Common myeloid progenitor, CD34-positive (primary cell): ENCODE data around the gene SPTAN1.

Experiments
- CTCF ChIA-PET: fragments of 350-600 bp; sonication (Branson Sonifier 250); formaldehyde crosslinking; loops from one replicate; lab custom pipeline; 2021; ENCODE audit warnings: antibody characterized with exemption; lab: Charles Lee
- POLR2A ChIA-PET: fragments of 350-600 bp; sonication (Branson Sonifier 250); formaldehyde crosslinking; loops from one replicate; lab custom pipeline; 2021; ENCODE audit warnings: antibody characterized with exemption; lab: Charles Lee
- DNase-seq, 3 donors: peaks; one replicate each; pipeline versions ENCODE4 v3.0.0 to v3.0.0-alpha.2; 2013
- H3K27ac ChIP-seq, 2 experiments: 1 replicate in 1 of 2; 2 replicates in 1 of 2; pipeline ENCODE4 v1.7.0; 2013; ENCODE audit warnings: inconsistent platforms in 2 of 2, low read length in 2 of 2, mild to moderate bottlenecking in 2 of 2, low read depth in 1 of 2, moderate library complexity in 1 of 2; ENCODE audit not compliant: severe bottlenecking in 2 of 2, insufficient read depth in 1 of 2, poor library complexity in 1 of 2
- H3K27me3 ChIP-seq, 5 experiments: replicated peaks in 2 of 5; 1 replicate in 3 of 5; 2 replicates in 2 of 5; pipeline versions ENCODE4 v1.6.1 to v1.7.0; 2013; ENCODE audit warnings: low read length in 4 of 5, mild to moderate bottlenecking in 2 of 5, moderate library complexity in 2 of 5, inconsistent platforms in 1 of 5; ENCODE audit not compliant: insufficient read depth in 5 of 5, control insufficient read depth in 4 of 5
- H3K36me3 ChIP-seq, 4 experiments: 1 replicate in 2 of 4; 2 replicates in 2 of 4; pipeline versions ENCODE4 v1.6.1 to v1.7.0; 2013; ENCODE audit warnings: low read length in 3 of 4, control low read depth in 1 of 4, mild to moderate bottlenecking in 1 of 4; ENCODE audit not compliant: control insufficient read depth in 4 of 4, insufficient read depth in 4 of 4
- H3K4me1 ChIP-seq, 4 experiments: 1 replicate in 3 of 4; 2 replicates in 1 of 4; pipeline versions ENCODE4 v1.6.1 to v1.7.1; 2013; ENCODE audit warnings: low read length in 3 of 4, mild to moderate bottlenecking in 3 of 4, control low read depth in 1 of 4, inconsistent platforms in 1 of 4, moderate library complexity in 1 of 4; ENCODE audit not compliant: control insufficient read depth in 4 of 4, insufficient read depth in 4 of 4; ENCODE audit errors: control extremely low read depth in 1 of 4
- H3K4me3 ChIP-seq, 7 experiments: 1 replicate in 4 of 7; 2 replicates in 3 of 7; pipeline versions ENCODE4 v1.5.1 to v1.7.0; 2013; ENCODE audit warnings: mild to moderate bottlenecking in 7 of 7, low read length in 6 of 7, moderate library complexity in 6 of 7, inconsistent platforms in 2 of 7, low read depth in 2 of 7, control low read depth in 1 of 7; ENCODE audit not compliant: insufficient read depth in 4 of 7, control insufficient read depth in 1 of 7; ENCODE audit errors: extremely low read depth in 1 of 7
- H3K9me3 ChIP-seq, 5 experiments: 1 replicate in 4 of 5; 2 replicates in 1 of 5; pipeline versions ENCODE4 v1.6.1 to v1.7.1; 2013; ENCODE audit warnings: low read length in 4 of 5, mild to moderate bottlenecking in 2 of 5, inconsistent platforms in 1 of 5, low read depth in 1 of 5, moderate library complexity in 1 of 5; ENCODE audit not compliant: control insufficient read depth in 4 of 5, insufficient read depth in 2 of 5; ENCODE audit errors: control extremely low read depth in 1 of 5
- WGBS: methylation state at CpG from one replicate; pipeline ENCODE4 v1.1.5; 2013; ENCODE audit not compliant: insufficient coverage; 5-methylcytosine and 5-hydroxymethylcytosine counted together

Gene SPTAN1

DNA sequence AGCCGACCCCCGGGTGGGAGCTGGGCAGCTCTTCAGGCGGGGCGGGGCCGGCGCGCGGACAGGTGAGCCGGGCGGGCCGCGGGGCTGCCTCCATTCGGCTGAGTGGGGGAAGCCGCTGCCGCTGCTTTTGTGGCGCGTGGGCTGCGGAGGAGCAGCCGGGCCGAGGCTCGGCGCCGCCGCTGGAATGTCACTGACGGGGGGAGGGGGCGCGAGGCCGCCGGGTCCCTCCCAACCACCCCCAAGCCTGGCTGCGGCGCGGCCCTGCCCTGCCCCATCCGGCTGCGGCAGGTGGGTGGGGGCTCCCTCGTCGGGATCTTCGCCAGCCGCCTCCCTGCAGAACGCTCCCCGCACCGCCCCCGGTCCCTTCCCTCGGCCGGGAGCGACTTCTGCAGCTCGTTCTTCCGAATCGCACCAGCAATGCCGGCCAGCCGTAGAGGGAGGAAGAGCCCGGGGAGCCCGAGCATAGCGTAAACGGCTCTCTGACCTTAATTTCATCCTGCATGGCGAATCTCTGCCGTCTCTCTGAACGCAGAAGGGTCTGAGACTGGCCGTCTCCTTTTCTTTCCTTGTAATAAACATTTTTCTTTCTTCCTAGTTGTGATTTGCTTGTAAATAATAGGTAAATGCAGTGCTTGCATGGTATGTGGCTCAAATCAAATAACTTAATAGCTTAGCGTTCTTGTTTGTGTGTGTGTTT, 505 bp downstream of the SPTAN1 start:
- peak overlapping the region; percentile 58 to 92 (median 80) for H3K4me3 ChIP-seq

DNA sequence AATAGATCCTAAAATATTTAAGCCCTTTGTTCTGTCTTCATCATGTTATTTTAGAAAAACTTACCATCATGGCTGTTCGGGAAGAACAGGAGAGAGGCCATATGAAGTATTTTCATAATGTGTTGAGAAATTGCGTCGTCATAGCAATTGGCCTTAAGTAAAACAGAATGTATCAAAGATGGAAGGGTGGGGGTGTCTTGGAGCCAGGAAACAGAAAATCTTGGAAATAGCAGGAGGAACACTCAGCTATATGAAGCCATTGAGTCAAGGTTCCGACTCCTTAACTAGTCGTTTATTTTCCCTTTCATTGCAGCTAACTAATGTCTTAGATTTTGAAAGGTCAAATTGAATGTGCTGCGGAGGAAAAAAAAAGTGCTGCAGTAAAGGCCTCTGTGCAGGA, 1.3 kb downstream of the SPTAN1 start:
- ChIA-PET CTCF (interaction anchor here (1.5 to 1.7 kb wide), 2 partner anchors 9 to 16 kb away, joined by 3 to 4 read pairs; no protein-coding TSS in a partner anchor), POLR2A (interaction anchor here (1.5 kb wide), 1 partner anchor 12 kb away, joined by 4 read pairs; no protein-coding TSS in a partner anchor)
- no peak overlapping the region for H3K27ac ChIP-seq
- peak overlapping the region in 3 of 7 experiments; percentile 9 to 92 (median 71) for H3K4me3 ChIP-seq
- H3K9me3 ChIP-seq, result no peaks in the 10 kb centered on the region
- H3K36me3 ChIP-seq, result no peaks in the 10 kb centered on the region
- WGBS, result 100% methylated on average over 3 of the region's 6 CpGs
- H3K4me1 ChIP-seq, result peaks cover 20 to 49% (median 29%) of the 10 kb centered on the region in 4 experiments
- DNase-seq, result peak in 1 of 3 donors; percentile 7
- H3K27me3 ChIP-seq, result no peaks in the 10 kb centered on the region

More for the DNA sequence above, 505 bp downstream of the SPTAN1 start:
- Histone ChIP-seq H3K27me3 (no peaks in the 10 kb centered on the region), H3K36me3 (no peaks in the 10 kb centered on the region), H3K27ac (peak overlapping the region in 1 of 2 experiments; percentile 54), H3K4me1 (peaks cover 12 to 41% (median 20%) of the 10 kb centered on the region in 4 experiments), H3K9me3 (no peaks in the 10 kb centered on the region)
- peak; percentile 16 to 42 (median 31) for DNase-seq
- CTCF ChIA-PET, result interaction anchor here (1.5 to 2.7 kb wide), 5 partner anchors 10 to 112 kb away, joined by 3 to 6 read pairs (median 4); no protein-coding TSS in a partner anchor
- POLR2A ChIA-PET, result interaction anchor here (0.6 to 1.9 kb wide), 6 partner anchors 10 to 190 kb away, joined by 3 to 6 read pairs (median 4); no protein-coding TSS in a partner anchor
- 0% methylated on average over 56 of the region's 59 CpGs for WGBS

DNA sequence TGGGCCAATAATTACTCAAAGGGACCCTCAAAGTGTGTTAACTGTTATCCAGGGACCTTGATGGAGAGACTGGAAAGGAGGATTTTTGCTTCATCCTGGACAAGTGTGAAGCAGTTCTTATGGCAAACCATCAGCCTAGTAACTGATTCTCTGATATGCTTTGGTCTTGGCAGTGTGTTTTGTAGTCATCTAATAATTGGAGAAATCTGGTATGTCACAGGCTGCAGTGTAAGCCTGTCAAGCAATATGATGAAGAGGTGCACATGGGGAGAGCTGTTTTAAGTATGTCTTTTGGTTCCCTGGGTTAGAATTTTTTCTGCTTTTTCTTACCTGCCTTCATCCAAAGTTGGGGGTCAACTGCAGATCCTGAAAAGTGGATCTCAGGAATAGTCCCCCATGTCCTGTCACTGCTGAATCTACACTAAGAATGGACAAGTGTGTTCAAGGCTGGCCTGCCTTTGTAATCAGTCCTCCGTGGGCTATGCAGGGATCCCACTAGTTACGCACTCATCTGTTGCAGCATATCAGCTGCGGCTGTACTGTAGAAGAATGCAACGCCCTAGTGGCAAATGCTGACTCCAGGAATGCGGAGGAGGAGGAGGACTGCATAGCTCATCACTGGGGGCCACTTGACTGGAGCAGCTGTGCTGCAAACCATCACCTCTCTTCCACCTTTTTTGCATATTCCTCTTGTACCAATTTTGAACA, 1.9 kb downstream of the SPTAN1 start:
- peaks cover 21 to 55% (median 35%) of the 10 kb centered on the region in 4 experiments for H3K4me1 ChIP-seq
- H3K27ac ChIP-seq, result no peak overlapping the region
- WGBS, result 100% methylated on average over 5 of the region's 5 CpGs

DNA sequence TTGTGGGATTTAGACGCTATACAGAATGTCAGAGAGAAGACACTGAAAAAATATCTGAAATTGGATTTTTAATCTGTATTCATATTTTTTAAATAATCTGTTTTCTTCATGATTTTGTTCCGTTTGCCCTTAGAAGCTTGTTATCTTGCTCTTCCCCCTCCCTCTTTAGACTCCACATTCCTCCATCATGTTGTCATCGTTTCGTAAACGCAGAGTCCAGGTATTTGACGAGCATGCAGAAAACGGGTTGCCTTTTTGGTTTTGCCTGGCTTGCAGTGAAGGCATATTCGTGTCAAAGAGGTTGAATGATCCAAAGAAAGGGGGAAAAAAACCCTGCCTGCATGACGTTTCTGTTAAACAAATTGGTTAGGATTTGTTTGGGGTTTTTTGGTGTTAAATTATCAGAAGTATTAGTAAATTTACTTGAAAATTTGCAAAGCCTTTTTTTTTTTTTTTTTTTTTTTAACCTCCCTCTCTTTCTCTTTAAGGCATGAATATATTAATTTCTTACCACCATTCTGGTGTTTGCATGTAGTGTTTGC, 2.9 kb downstream of the SPTAN1 start:
- no peak for DNase-seq
- Histone ChIP-seq H3K27me3 (no peaks in the 10 kb centered on the region), H3K9me3 (no peaks in the 10 kb centered on the region), H3K36me3 (no peaks in the 10 kb centered on the region), H3K4me1 (peaks cover 21 to 57% (median 37%) of the 10 kb centered on the region in 4 experiments), H3K4me3 (no peak overlapping the region), H3K27ac (no peak overlapping the region)
- ChIA-PET CTCF (no interaction called here), POLR2A (no interaction called here)
- WGBS, result 100% methylated on average over 3 of the region's 9 CpGs

More for the DNA sequence above, 1.9 kb downstream of the SPTAN1 start:
- Histone ChIP-seq H3K4me3 (no peak overlapping the region), H3K27me3 (no peaks in the 10 kb centered on the region), H3K36me3 (no peaks in the 10 kb centered on the region), H3K9me3 (no peaks in the 10 kb centered on the region)
- DNase-seq, result no peak
- CTCF ChIA-PET, result interaction anchor here (1.5 kb wide), 1 partner anchor 9 kb away, joined by 3 read pairs; no protein-coding TSS in a partner anchor
- POLR2A ChIA-PET, result interaction anchor here (1.5 kb wide), 1 partner anchor 11 kb away, joined by 4 read pairs; no protein-coding TSS in a partner anchor

DNA sequence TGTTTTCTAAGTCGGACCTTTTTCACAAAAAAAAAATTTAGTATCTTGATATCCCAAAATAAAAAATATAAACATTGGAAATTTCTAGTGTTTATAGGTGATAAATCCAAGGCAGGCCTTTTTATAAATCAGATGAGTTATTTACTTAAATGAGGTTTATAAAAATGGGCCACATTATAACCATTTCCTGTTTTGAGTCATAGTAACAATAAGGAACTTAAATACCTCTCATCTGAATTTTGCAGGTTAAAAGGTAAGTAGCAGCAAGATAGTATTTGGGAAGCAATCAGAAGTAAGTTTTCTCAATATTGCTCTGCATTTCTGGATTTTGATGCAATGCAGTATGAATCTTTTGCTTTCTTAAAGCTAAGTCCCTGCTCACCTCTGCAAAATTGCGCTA, 3.9 kb downstream of the SPTAN1 start:
- no peaks in the 10 kb centered on the region for H3K36me3 ChIP-seq
- H3K27ac ChIP-seq, result no peak overlapping the region
- no peaks in the 10 kb centered on the region for H3K9me3 ChIP-seq
- no peak overlapping the region for H3K4me3 ChIP-seq
- ChIA-PET CTCF (no interaction called here), POLR2A (no interaction called here)
- H3K27me3 ChIP-seq, result no peaks in the 10 kb centered on the region
- DNase-seq, result peak in 2 of 3 donors; percentile 19 to 27
- WGBS, result 100% methylated on average over 1 of the region's 2 CpGs
- H3K4me1 ChIP-seq, result peaks cover 20 to 53% (median 36%) of the 10 kb centered on the region in 4 experiments

DNA sequence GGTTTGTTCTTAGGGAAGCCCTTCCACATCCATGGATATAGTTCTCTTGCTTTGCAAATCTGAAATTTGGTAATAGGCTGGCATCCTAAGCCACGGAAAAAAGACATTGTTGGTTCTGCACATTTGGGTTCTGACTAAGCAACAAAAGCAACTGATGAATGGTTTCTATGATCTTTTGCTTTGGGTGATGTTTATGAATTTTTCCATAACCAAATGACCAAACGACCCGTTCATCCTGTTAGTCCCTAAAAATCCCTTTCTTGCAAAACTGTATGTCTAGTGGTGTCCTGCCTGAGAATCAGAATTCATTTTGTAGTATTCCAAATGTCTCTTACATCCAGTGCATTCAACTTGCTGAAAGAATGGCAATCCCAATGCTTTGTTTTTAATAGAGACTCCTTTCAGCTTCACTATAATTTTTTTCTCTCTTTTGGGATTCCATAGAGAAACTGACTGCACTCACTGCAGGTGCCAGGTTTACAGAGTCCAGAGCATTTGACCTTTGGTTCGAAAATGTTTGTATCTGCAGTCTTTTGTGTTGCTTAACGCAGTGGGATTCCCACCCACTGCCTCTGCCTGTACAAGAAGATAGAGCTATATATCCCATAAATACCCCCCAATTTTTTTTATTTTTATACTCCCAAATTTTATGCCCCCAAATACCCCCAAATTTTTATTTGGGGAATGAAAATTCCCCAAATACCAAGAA, 4.7 kb downstream of the SPTAN1 start:
- WGBS, result 100% methylated on average over 5 of the region's 5 CpGs
- ChIA-PET POLR2A (interaction anchor here (0.6 kb wide), 1 partner anchor 118 kb away, joined by 5 read pairs; no protein-coding TSS in a partner anchor), CTCF (interaction anchor here (1.0 kb wide), 1 partner anchor 137 kb away, joined by 3 read pairs; no protein-coding TSS in a partner anchor)
- Histone ChIP-seq H3K36me3 (no peaks in the 10 kb centered on the region), H3K27ac (no peak overlapping the region), H3K4me3 (no peak overlapping the region), H3K27me3 (no peaks in the 10 kb centered on the region), H3K9me3 (no peaks in the 10 kb centered on the region), H3K4me1 (peaks cover 15 to 45% (median 31%) of the 10 kb centered on the region in 4 experiments)
- DNase-seq, result no peak
